ENCODE results near the gene TAF6. TPM values are rescaled to one million over a fixed set of nuclear protein-coding genes. Genes with fewer than 3 reads are reported as not detected.

The TAF6 gene
- total RNA-seq, 1 donor from 2014 or later: 30.6 TPM

- intact Hi-C loops (cut with DNase I): loop anchor here (5.0 kb wide), 1 partner anchor 1520 kb away; no protein-coding TSS in a partner anchor
- ATAC-seq: no peak
- no peak for DNase-seq (ENCODE audit: low spot score)
These were observed 32.0 kb downstream of the TAF6 start for GRCh38 chr7:100087055-100087750.

- ATAC-seq: no peak
- DNase-seq (ENCODE audit: low spot score): no peak
- intact Hi-C loops (cut with DNase I): loop anchor here (5.0 kb wide), 1 partner anchor 1522 kb away; no protein-coding TSS in a partner anchor
These were observed 33.6 kb downstream of the TAF6 start for GRCh38 chr7:100085515-100085914.

GRCh38 chr7:100082978-100083377 is 36.2 kb downstream of the TAF6 start:
- no peak for ATAC-seq
- no peak for DNase-seq (ENCODE audit: low spot score)
- intact Hi-C loops (cut with DNase I): no loop called here

- intact Hi-C loops (cut with DNase I): no loop called here
- ATAC-seq (peak; percentile 98), DNase-seq (ENCODE audit: low spot score) (peak; percentile 98)
These were observed 37.5 kb downstream of the TAF6 start, which contains the start of gene ZNF3 for GRCh38 chr7:100081535-100082102. ZNF3 (minus strand) TSS chr7:100081723; CDS start chr7:100077357, 4,366 bp downstream.

GRCh38 chr7:100080907-100081534 is 38.1 kb downstream of the TAF6 start:
- intact Hi-C loops (cut with DNase I): no loop called here
- DNase-seq (ENCODE audit: low spot score) (no peak), ATAC-seq (no peak)

- ATAC-seq (no peak), DNase-seq (ENCODE audit: low spot score) (no peak)
- intact Hi-C loops (cut with DNase I): loop anchor here (10.0 kb wide), 1 partner anchor 84 kb away; no protein-coding TSS in a partner anchor
These were observed 40.1 kb downstream of the TAF6 start for GRCh38 chr7:100079024-100079560.

GRCh38 chr7:100077205-100077604 is 42.0 kb downstream of the TAF6 start:
- no peak for ATAC-seq

GRCh38 chr7:100075418-100075817 is 43.7 kb downstream of the TAF6 start:
- intact Hi-C loops (cut with DNase I): loop anchor here (10.0 kb wide), 1 partner anchor 81 kb away; no protein-coding TSS in a partner anchor
- ATAC-seq (no peak), DNase-seq (ENCODE audit: low spot score) (no peak)

More at GRCh38 chr7:100077205-100077604, 42.0 kb downstream of the TAF6 start:
- no peak for DNase-seq (ENCODE audit: low spot score)
- intact Hi-C loops (cut with DNase I): loop anchor here (10.0 kb wide), 1 partner anchor 82 kb away; no protein-coding TSS in a partner anchor

GRCh38 chr7:100074841-100075240 is 44.3 kb downstream of the TAF6 start:
- intact Hi-C loops (cut with DNase I): loop anchor here (10.0 kb wide), 1 partner anchor 80 kb away; no protein-coding TSS in a partner anchor
- ATAC-seq: no peak
- DNase-seq (ENCODE audit: low spot score): no peak

- DNase-seq (ENCODE audit: low spot score) (no peak), ATAC-seq (no peak)
- intact Hi-C loops (cut with DNase I): loop anchor here (10.0 kb wide), 1 partner anchor 78 kb away; no protein-coding TSS in a partner anchor
These were observed 46.7 kb downstream of the TAF6 start for GRCh38 chr7:100072462-100072861.

- ATAC-seq (no peak), DNase-seq (ENCODE audit: low spot score) (no peak)
- intact Hi-C loops (cut with DNase I): loop anchor here (10.0 kb wide), 1 partner anchor 76 kb away; no protein-coding TSS in a partner anchor
These were observed 48.0 kb downstream of the TAF6 start for GRCh38 chr7:100071018-100071723.

- ATAC-seq (no peak), DNase-seq (ENCODE audit: low spot score) (no peak)
- intact Hi-C loops (cut with DNase I): loop anchor here (10.0 kb wide), 1 partner anchor 75 kb away; no protein-coding TSS in a partner anchor
These were observed 49.2 kb downstream of the TAF6 start for GRCh38 chr7:100069991-100070390.

GRCh38 chr7:100066953-100067352 is 52.2 kb downstream of the TAF6 start:
- DNase-seq (ENCODE audit: low spot score): no peak

GRCh38 chr7:100065452-100066186 is 53.5 kb downstream of the TAF6 start:
- peak; percentile 97 for ATAC-seq

More at GRCh38 chr7:100066953-100067352, 52.2 kb downstream of the TAF6 start:
- ATAC-seq: no peak
- intact Hi-C loops (cut with DNase I): no loop called here

GRCh38 chr7:100064162-100064561 is 55.0 kb downstream of the TAF6 start:
- intact Hi-C loops (cut with DNase I): no loop called here
- DNase-seq (ENCODE audit: low spot score) (no peak), ATAC-seq (no peak)

More at GRCh38 chr7:100065452-100066186, 53.5 kb downstream of the TAF6 start:
- no peak for DNase-seq (ENCODE audit: low spot score)
- intact Hi-C loops (cut with DNase I): no loop called here

GRCh38 chr7:100063376-100063775 is 55.8 kb downstream of the TAF6 start:
- DNase-seq (ENCODE audit: low spot score) (no peak), ATAC-seq (no peak)
- intact Hi-C loops (cut with DNase I): no loop called here

GRCh38 chr7:100061518-100062193 is 57.5 kb downstream of the TAF6 start:
- intact Hi-C loops (cut with DNase I): no loop called here
- no peak for ATAC-seq

More at GRCh38 chr7:100061518-100062193, 57.5 kb downstream of the TAF6 start:
- DNase-seq (ENCODE audit: low spot score): no peak

All from sciatic nerve (tissue), 2 donors.